Right lobe of liver (tissue), 4 donors: Measurements from ENCODE around the gene CSH2.

Experiments
- POLR2A ChIP-seq: fragments of 450-650 bp; IDR thresholded peaks from one replicate; pipeline ENCODE4 v1.6.1; 2017; ENCODE audit warnings: antibody characterized with exemption, mild to moderate bottlenecking
- TF ChIP-seq, protein P1 (sequence below), 4 donors: fragments of 200-600 bp in 3 of 4; fragments of 450-650 bp in 1 of 4; IDR thresholded peaks; one replicate each; pipeline versions ENCODE4 v1.5.1 to v1.8.0; 2016 to 2022; ENCODE audit warnings: antibody characterized with exemption in 4 of 4, mild to moderate bottlenecking in 2 of 4
- donor health status: DM: no; HTN: no; CAD: no.
- donor health status: DM: no; HTN: no; CAD: no.
- donor health status: DM: no; HTN: yes; CAD: no.

DNA sequence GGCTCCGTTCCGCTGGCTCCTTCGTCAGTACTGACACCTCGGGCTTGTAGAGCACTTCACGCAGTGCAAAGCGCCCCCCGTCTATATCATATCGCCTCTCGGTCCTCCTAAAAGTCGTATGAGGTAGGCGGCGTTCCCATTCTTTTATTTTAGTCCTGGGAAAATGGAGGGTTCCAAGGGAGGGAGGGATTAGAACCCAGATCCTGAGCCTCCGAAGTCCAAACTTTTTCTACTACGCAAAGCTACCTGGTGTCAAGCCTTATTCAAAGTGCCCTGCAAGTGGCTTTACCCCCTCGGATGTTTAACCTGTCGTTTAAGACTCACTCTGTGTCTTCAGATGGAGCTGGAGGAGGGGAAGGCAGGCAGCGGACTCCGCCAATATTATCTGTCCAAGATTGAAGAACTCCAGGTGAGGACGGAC, 45.7 kb downstream of the CSH2 start:
- TF ChIP-seq, protein P1, sequence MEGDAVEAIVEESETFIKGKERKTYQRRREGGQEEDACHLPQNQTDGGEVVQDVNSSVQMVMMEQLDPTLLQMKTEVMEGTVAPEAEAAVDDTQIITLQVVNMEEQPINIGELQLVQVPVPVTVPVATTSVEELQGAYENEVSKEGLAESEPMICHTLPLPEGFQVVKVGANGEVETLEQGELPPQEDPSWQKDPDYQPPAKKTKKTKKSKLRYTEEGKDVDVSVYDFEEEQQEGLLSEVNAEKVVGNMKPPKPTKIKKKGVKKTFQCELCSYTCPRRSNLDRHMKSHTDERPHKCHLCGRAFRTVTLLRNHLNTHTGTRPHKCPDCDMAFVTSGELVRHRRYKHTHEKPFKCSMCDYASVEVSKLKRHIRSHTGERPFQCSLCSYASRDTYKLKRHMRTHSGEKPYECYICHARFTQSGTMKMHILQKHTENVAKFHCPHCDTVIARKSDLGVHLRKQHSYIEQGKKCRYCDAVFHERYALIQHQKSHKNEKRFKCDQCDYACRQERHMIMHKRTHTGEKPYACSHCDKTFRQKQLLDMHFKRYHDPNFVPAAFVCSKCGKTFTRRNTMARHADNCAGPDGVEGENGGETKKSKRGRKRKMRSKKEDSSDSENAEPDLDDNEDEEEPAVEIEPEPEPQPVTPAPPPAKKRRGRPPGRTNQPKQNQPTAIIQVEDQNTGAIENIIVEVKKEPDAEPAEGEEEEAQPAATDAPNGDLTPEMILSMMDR (IDR thresholded peaks at IDR 0.05), result no peak
- TF ChIP-seq POLR2A, result no peak
